GM18508 (cell line): ENCODE results near the gene TRAPPC6A.
A peak's percentile ranks its signal among the peaks of the same experiment; 100 is the strongest.

Source experiments
- ATAC-seq: cut with Tn5 transposase; IDR thresholded peaks from one replicate; pipeline ENCODE4 v1.9.1; 2021; ENCODE audit warnings: moderate number of reproducible peaks; ENCODE audit not compliant: insufficient read depth, unreplicated experiment

The TRAPPC6A gene

DNA sequence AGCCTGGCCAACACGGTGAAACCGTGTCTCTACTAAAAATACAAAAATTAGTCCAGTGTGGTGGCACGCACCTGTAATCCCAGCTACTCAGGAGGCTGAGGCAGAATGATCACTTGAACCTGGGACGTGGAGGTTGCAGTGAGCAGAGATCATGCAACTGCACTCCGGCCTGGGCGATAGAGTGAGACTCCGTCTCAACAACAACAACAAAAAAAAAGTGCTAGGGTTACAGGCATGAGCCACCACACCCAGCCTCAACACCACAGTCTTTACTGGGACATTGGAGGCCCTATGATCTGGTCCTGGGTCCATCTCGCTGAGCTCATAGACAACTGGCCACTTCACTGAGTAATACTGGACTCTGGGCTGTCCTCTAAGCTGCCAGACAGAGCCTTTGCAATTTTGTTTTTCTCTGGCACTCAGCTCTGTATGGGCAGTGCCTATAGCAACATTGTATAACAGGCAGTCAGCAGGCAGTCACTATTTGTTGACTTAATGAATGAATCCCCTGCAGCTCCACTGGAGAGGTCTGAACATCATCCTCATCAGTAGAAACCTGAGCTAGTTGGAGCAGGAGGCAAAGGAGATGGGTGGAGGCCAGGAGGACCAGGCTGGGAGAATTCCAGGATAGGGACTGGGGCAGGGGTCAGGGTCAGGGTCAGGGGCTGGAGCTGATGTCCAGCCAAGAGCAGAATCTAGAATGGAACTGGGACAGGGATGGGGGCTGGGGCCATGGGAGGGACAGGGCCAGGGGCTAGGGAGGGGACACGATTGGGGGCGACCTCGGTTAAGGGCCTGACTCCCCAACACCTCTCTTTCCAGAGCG, 8.7 kb upstream of the TRAPPC6A start:
- no peak for ATAC-seq

DNA sequence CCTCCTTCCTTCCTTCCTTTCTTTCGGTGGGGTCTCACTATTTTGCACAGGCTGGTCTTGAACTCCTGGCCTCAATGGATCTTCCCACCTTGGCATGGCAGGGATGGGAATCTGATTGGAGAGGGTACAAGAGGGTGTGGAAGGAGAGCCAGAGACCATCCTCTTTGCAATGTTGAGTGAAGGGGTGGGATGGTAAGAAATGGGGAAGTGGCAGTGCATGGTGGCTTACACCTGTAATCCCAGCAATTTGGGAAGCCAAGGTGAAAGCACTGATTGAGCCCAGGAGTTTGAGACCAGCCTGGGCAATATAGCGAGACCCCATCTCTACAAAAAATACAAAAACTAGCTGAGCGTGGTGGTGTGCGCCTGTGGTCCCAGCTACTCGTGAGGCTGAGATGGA, 6.1 kb upstream of the TRAPPC6A start:
- ATAC-seq: no peak

DNA sequence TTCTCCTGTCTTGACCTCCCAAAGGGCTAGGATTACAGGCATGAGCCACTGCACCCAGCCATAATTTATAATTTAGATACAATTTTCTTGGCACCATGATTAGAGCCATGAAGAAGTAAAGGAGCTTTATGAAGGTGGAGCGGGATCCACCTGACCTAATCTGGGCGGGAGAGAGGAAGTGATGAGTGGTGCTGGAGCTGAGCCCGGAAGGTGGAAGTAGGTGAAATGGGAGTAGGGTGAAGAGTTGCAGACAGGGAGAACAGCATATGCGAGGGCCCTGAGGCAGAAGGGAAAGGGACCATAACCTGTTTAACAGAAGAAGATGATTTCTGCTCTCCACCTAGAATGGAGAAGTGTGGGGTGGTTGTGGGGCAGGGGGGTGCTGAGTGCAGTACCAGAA, 4.7 kb upstream of the TRAPPC6A start:
- ATAC-seq: no peak

DNA sequence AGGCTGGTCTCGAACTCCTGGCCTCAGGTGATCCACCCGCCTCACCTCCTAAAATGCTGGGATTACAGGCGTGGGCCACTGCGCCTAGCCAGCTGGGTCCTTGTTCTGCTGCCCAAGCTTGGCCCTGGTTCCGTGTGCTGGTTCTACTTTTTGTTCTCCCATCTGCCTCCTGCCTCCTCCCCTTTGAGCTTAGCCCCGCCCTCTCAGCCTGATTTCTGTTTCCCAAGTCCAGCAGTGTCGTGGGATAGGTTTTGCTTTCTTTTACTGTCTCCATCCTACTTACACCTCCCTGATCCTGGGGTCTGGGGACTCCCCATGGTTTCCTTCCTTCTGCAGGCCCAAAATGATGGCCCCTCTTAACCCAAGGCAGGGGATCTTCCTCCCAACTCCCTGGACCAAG, 2.9 kb upstream of the TRAPPC6A start:
- no peak for ATAC-seq

DNA sequence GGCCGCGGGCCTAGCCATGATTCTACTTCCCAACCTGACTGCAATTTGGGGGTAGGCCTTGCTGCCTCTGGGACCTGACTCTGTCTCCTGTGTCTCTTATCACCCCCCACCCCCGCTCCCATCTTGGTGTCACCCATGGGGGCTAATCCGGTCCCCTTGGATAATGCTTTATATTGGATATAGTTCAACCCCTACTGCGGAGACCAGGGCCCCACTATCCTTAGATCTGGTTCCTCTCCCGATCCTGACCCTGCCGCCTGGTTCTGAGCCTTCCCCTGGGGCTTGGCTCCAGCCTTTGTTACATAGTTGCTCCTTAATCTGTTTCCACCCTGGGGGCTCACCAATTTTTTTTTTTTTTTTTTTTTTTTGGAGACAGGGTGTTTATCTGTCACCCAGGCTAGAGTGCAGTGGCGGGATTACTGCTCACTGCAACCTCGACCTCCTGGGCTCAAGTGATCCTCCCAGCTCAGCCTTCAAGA, 1.9 kb upstream of the TRAPPC6A start:
- ATAC-seq: no peak

DNA sequence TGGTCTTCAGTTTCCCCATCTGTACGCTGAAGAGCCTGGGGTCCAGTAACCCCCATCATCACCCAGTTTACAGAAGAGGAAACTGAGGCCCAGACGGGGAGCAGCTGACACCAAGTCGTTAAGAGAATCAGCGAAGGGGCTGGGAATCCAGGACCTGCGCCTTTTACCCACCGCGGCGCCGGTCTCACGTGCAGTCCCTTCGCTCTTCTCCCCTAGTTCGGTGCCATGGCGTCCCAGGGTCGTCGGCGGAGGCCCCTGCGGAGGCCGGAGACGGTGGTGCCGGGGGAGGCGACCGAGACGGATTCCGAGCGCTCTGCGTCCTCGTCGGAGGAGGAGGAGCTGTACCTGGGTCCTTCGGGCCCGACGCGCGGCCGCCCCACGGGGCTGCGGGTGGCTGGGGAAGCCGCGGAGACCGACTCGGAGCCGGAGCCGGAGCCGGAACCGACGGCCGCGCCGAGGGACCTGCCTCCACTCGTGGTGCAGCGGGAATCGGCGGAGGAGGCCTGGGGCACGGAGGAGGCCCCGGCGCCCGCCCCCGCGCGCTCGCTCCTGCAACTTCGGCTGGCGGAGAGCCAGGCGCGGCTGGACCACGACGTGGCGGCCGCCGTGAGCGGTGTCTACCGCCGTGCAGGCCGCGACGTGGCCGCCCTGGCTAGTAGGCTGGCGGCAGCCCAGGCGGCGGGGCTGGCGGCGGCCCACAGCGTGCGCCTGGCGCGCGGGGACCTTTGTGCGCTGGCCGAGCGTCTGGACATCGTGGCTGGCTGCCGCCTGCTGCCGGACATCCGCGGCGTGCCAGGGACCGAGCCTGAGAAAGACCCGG, 1.2 kb upstream of the TRAPPC6A start:
- no peak for ATAC-seq

DNA sequence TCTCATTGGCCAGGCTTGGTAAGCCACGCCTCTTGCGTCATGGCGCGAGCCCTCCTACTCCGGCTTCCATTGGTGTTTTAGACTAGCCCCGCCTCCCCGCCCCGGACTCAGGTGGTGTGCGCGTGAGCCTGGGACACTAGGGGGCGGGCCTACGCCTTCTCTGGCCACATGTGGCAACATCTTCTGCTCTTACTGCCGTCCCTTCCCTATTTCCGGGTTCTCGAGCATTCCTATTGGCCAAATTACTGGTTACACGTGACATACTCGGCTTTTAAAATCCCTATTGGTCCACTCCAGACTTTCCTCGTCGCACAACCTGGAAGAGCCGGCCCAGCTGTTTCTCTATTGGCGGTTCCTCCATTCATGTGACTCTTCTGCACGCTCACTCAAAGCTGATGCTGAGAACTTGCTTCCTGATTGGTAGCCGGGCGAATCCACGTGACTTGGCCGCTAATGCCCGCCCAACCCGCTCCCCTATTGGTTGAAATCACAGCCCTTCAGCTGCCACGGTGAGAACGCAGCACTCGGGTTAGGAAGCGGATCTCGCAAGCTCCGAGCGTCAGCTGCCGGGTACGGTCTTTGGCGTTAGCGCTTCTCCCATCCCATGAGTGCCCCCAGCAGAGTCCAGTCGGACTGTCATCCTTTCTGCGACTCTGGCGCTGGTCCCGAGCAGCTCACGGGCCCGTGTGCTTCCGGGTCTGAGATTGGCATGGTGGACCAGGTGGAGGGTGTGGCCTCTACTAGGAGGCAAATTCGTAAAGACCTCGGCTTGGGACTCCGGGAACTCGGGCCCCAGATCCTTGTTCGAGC, 430 bp upstream of the TRAPPC6A start, which contains the start of gene BLOC1S3:
Gene BLOC1S3 (plus strand): TSS at position 523 of the 810 bp plus-strand sequence. CDS start 513 bp downstream, outside the sequence.
- ATAC-seq: peak; percentile 74

DNA sequence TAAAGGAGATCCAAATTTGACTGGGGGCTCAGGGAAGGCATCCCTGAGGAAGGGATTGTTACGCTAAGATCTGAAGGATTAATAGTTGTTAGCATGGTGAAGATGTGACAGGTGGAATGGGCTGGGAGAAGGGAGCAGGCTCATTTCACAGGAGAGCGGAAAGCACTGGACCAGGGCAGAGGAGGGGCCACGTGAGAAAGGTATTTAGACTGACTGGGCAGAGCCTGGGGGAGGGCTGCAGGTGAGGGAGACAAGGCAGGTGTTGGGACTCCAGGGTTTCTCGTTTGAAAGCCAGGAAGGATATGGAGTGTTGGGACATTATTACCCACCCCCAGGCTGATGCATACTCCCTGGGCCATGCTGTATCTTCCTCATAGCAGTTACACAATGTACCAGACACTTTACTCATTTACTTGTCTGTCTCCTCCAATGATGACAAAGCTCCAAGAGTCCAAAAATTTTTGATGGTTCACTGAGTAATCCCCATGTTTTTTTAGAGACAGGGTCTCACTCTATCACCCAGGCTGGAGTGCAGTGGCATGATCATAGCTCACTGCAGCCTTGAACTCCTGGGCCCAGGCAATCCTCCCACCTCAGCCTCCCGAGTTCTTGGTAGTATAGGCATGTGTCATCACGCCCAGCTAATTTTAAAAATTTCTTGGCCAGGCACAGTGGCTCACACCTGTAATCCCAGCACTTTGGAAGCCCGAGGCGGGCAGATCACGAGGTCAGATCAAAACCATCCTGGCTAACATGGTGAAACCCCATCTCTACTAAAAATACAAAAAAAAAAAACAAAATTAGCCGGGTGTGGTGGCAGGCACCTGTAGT, 2.3 kb downstream of the TRAPPC6A start:
- ATAC-seq: no peak

DNA sequence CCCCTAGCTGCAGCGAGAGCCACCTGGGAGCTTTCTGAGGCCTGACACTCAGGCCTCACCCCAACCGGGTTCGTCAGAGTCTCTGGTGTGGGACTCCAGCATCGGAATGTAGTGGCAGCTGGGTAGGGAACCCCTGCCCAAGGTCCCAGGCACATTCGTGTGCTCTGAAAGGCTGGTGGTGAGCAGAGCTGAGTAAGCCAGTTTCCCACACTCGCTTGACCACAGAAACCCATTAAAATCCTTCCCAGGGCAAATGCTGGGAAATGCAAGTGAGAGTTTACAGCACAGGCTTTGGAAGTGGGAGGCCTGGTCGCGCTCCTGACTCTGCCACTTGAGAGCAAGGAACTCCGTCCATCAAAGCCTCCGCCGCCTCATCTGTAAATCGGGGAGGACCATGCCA, 4.2 kb downstream of the TRAPPC6A start:
- ATAC-seq: no peak

DNA sequence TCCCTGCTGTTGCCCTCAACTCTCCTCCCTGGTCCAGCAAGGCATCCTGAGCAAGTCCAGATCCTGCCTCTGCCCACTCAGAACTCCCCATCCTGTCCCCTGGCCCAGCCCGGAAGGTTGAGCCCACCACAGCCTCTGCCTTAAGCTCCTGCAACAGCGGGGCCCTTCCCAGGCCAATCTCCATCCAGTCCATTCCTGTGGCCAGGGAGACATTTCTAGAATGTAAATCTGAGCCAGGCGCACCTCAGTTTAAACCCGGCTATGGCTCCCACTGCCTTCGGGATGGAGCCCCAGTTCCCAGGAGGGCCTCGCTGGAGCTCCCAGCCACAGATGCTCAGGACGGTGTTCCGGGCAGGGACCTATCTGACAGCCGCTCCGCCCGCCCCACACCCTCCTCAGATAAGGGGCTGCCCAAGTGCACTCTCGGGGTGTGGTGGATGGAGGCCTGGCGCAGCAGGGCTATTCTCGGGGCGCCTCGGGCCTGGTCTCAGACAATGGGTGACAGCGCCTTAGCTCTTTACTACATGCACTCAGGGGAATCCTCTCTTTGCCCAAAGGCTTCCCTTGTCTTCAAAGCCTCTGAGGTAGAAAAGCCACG, 5.3 kb downstream of the TRAPPC6A start:
- ATAC-seq: no peak

DNA sequence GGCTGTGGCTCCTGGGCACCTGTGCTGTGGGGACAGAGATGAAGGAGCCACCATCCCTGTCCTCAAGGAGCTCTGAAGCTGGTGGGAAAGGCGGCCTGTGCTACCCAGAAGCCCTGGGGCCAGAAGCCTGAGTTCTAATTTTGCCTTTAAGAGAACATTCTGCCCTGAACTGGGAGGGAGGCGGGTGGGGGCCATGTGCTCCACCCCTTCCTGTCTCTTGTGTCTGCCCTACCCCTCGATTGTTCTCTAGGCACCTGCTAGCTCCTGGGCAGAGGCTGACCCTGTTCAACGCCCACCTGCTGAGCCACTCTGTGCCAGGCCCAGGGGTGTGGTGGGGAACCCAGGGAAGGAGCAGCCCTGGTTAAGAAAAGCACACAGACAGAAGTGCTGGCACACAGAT, 5.9 kb downstream of the TRAPPC6A start:
- ATAC-seq: no peak

DNA sequence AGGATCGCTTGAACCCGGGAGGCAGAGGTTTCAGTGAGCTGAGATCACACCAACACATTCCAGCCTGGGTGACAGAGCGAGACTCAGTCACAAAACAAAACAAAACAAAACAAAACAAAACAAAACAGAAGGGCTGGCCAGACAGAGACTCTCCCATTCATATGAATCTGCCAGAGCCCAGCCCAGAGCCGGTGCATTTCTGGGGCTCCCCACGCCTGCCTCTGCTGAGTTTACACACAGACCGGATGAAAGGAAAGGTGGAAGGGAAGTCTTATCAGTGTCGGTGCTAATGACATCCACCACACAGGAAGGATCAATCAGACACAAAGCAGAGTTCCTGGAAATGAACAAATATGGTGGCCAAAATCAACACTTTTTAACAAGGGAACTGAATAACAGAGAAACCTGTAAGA, 6.8 kb downstream of the TRAPPC6A start:
- ATAC-seq: no peak

DNA sequence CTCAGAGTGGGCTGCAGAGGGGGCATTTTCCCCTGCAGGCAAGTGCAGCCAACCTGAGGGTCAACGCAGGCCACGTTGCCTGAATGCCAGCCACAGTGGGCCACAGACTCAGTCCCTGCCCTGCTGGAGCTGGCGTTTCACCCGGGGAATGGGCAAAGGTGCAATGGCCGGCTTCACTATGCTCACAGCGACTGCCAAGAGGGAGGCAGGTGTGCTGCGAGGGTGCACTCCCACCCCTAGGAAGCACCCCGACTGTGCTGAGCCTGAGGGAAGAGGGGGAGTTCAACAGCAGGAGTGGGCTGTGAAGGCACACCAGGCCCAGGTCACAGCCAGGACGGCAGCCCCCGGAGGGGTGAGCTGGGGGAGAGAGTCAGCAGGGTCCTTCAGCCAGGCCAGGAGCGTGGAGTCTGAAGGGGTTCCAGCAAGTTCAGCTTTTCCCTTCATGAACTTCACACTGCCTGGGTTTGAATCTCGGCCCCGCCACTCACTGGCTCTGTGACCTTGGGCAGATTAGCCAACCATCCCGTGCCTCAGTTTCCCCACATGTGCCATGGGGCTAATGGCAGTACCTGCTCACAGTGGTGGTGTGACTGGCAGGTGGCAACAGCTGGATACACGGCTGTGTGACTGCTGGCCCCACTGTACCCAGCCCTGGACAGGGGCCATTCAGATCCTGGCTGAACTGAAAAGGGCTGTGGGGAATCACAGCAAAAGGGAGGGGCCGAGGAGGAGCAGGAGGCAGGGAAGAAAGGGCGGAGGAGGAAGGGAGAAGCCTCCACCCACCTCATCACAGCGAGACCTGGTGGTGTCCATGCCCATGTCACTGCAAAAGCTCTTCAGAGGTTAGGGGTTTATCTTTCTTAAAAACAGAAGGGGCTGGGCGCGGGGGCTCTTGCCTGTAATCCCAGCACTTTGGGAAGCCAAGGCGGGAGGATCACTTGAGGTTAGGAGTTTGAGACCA, 7.6 kb downstream of the TRAPPC6A start:
- ATAC-seq: no peak

DNA sequence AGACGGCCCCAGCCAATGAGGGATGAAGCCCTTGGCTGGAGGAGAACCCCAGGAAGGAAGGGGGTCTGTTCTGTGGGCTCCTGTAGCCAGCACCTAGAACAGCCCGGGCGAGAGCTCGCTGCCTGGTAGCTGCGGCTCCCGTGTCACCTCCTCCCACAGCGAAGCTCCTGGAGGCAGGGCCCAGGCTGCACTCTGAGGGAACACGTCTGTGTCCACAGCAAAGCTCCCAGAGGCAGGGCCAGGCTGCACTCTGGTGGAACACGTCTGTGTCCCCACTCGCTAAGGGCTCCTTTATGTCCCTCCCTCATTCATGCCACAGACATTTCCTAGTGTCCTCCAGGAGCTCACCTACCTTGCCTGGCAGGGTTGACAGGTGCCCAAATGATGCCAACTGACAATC, 8.4 kb downstream of the TRAPPC6A start:
- ATAC-seq: no peak

DNA sequence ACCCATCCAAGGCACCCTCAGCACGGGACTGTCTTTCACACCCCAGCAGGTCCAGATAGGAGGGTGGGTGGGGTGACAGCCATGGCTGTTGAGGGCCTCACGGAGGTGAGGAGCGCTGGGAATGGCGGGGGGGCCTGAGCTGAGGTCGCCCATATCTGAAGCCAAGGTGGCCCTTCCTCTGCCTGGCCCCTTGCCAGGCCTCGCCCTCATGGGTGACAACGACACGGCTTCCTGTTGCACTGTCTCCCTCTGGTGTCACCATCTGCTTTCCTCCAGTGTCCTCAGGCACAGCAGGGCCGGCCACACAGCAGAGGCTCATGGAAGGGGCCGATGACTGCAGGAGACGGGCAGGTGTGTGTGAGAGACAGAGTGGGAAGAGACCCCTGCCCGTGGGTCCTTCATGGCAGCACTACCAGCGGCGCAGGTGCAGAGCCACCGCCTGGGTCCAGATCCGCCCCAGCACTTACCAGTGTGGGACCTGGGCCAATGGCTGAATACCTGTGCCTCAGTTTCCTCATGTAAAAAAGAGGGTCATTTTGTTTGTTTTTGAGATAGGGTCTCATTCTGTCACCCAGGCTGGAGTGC, 9.2 kb downstream of the TRAPPC6A start:
- ATAC-seq: no peak

DNA sequence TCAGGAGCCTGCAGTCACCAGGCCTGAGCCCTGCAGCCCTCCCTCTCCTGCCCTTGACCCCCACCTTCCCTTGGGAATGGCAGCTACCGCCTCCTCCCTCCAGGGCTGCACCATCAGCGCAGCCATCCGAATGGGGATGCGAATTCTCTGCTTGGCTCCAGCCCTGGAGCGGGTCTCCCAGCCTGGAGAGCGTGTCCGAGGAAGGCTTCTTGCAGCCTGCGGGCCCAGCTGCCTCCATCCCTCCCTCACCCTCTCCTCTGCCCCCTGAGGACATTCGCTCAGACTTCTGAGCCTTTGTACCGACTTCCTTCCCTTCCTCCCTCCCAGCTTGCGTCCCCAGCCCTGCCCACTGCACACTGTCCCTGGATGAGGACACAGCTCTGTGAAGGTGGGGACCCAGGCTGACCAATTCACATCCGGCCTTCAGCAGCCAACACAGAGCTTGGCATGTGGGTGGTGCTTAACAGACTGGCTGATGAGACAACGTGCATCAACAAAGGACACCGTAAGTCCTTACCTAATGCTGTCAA, 11.2 kb downstream of the TRAPPC6A start:
- no peak for ATAC-seq

DNA sequence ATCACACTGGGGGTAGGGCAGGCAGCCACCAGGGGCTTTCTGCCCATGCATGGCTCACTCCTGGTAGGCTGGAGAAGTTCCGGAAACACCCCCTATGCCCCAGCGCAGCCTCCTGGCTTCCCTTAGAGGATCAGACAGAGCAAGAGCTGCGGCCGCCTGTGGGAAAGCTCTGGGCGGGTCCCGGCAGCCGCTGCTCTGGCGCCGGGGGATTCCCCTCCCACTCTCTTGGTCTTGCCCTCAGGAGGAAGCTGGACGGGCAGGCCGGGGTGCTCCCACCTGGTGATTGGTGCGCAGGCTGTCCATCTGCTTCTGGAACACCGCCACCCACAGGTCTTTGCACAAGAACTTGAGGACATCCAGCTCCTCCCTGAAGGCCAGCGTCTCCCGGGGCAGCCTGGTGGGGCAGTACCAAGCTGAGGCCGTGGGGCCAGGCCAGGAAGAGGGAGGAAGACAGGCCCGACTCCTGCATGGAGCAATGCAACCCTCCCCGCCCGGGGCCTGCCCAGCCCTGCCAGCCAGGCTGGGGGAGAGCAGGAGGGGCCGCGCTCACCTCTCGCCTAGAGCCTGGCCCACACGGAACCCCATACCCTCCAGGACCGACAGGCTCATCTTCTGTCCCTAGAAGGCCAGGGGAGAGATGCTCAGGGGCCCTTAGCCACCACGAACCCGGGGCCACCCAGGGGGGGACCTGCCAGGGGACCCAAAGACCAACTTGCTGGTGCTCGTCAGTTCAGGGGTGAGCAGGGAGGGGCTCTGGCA, 13.3 kb downstream of the TRAPPC6A start:
- peak; percentile 58 for ATAC-seq
